GM12865 (cell line): ENCODE data around the gene METRNL.
A peak's percentile ranks its signal among the peaks of the same experiment; 100 is the strongest.

ENCODE experiments used
- DNase-seq: peaks from one replicate; pipeline ENCODE4 v3.0.0; 2010; ENCODE audit warnings: low read depth
- H3K4me3 ChIP-seq: 2 replicates; pipeline ENCODE4 v1.5.1; 2011; ENCODE audit warnings: mild to moderate bottlenecking, low read depth, low read length, control low read depth
- CTCF ChIP-seq: IDR thresholded peaks from 2 replicates; pipeline ENCODE4 v1.5.1; 2011; ENCODE audit warnings: low read length, control low read depth, low read depth, inconsistent platforms; ENCODE audit not compliant: insufficient read depth; ENCODE audit errors: missing control alignments

Gene METRNL

GRCh38 chr17:83099570-83100181 is 20.3 kb downstream of the METRNL start:
- H3K4me3 ChIP-seq, result no peak overlapping the region
- DNase-seq, result no peak
- no peak for TF ChIP-seq CTCF

GRCh38 chr17:83100220-83100852 is 20.9 kb downstream of the METRNL start:
- no peak for TF ChIP-seq CTCF
- DNase-seq, result no peak
- no peak overlapping the region for H3K4me3 ChIP-seq

- no peak overlapping the region for H3K4me3 ChIP-seq
- peak; percentile 60 for DNase-seq
- TF ChIP-seq CTCF, result no peak
Measured at GRCh38 chr17:83100853-83101391, 21.5 kb downstream of the METRNL start.

GRCh38 chr17:83101805-83102480 is 22.5 kb downstream of the METRNL start:
- TF ChIP-seq CTCF, result no peak
- H3K4me3 ChIP-seq, result no peak overlapping the region
- DNase-seq, result no peak

- no peak for TF ChIP-seq CTCF
- DNase-seq, result no peak
- no peak overlapping the region for H3K4me3 ChIP-seq
Measured at GRCh38 chr17:83103200-83103942, 24.0 kb downstream of the METRNL start.

GRCh38 chr17:83103943-83104311 is 24.5 kb downstream of the METRNL start:
- no peak overlapping the region for H3K4me3 ChIP-seq
- no peak for TF ChIP-seq CTCF
- no peak for DNase-seq
